Measurements from ENCODE around the gene ITGBL1. TPM values are rescaled to one million over a fixed set of nuclear protein-coding genes. Genes with fewer than 3 reads are reported as not detected.
A peak's percentile ranks its signal among the peaks of the same experiment; 100 is the strongest.

Gene ITGBL1
- polyA plus RNA-seq, 6 donors from 2014 or later, result not detected

DNA sequence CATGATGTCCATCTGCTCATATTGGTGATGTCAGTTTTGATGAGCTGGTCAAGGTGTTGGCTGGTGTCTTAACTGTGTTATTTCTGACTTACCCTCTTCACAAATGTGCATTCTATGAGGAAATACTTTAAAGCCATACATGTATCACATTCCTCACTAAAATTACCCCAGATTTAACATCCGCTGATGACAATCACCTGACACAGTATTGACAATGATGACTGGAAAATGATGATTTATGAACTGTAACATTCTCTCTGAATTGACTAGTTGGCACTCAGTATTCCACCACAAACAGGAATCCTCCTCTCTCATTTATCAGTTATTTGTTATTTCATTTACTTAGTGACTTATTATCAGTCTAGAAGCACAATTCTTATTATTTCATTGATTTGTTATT is 117.3 kb downstream of the ITGBL1 start:
- H3K9me3 Mint-ChIP-seq, result no peaks in the 10 kb centered on the region
- peaks cover 0 to 5% (median 0%) of the 10 kb centered on the region in 3 donors for H3K4me1 Mint-ChIP-seq
- peak overlapping the region in 1 of 6 donors; percentile 18 for H3K27ac Mint-ChIP-seq
- ATAC-seq (ENCODE audit: low read depth in 2 of 2) (no peak), DNase-seq (no peak)
- H3K4me3 Mint-ChIP-seq, result no peak overlapping the region
- no peaks in the 10 kb centered on the region for H3K36me3 Mint-ChIP-seq
- H3K27me3 Mint-ChIP-seq, result peaks cover 0 to 6% (median 5%) of the 10 kb centered on the region in 3 donors

DNA sequence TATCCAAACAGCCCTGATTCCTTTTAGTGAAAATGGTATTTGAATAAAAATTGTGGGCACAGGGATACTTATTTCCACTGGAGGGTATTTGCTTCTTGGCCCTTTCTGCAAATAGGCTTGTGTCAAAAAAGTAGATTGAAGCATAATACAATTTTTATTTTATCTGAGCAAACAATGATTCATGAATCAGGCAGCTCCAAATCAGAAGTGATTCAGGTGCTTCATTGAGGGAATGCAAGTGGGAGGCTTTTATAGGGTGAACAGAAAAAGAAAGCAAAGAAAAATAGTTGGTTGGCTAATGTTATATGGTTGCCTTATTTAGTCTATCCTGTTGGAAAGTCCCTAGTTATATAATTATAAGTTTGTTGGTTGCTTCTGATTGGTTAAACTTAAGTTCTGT is 117.9 kb downstream of the ITGBL1 start:
- Mint-ChIP-seq H3K27me3 (peaks cover 0 to 6% (median 5%) of the 10 kb centered on the region in 3 donors), H3K9me3 (no peaks in the 10 kb centered on the region), H3K4me1 (peaks cover 0 to 5% (median 0%) of the 10 kb centered on the region in 3 donors), H3K4me3 (no peak overlapping the region), H3K36me3 (no peaks in the 10 kb centered on the region), H3K27ac (no peak overlapping the region)
- ATAC-seq (ENCODE audit: low read depth in 2 of 2) (no peak), DNase-seq (no peak)

DNA sequence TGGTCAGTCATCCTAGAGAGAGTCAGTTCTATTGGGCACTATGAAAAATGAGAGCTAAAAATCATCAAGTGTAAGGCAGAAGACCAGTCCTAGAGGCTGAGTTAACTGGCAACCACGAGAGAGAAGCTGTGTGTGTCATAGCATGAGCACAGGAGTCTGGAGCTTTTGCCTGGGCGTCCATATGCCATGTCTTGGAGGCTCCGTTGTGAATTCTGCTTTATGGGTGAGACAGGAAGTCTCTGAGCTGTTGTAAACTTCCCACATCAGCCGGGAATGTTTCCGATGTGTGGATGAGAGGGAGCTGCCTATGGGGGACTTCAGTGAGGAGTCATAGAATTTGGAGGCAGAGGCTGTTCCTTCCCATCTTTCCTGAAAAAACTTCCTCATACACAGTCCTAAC is 120.0 kb downstream of the ITGBL1 start:
- DNase-seq (no peak), ATAC-seq (ENCODE audit: low read depth in 2 of 2) (no peak)
- Mint-ChIP-seq H3K4me3 (no peak overlapping the region), H3K27me3 (peaks cover 3 to 6% (median 5%) of the 10 kb centered on the region in 3 donors), H3K4me1 (peaks cover 0 to 5% (median 0%) of the 10 kb centered on the region in 3 donors), H3K27ac (peak overlapping the region in 1 of 6 donors; percentile 29), H3K36me3 (no peaks in the 10 kb centered on the region), H3K9me3 (no peaks in the 10 kb centered on the region)

DNA sequence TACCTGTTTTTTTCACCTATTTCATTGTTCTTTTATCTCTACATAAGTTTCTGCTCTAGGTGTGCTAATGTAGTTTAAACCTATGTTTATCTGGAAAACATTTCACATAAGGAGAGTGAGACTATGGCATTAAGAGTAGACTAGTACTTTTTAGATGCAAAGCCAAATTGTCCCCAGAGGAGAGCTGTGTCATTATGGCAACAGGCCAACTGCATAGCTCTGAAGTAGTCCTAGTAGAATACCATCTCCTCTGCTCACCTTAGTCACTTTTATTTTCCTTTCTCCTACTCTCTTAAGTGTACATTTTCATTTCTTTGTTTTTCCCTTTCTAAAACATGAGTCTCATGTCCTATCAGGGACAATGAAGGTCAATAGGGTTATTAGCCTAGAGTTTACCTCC is 123.1 kb downstream of the ITGBL1 start:
- H3K4me1 Mint-ChIP-seq, result peaks cover 0 to 1% (median 0%) of the 10 kb centered on the region in 3 donors
- no peak overlapping the region for H3K4me3 Mint-ChIP-seq
- no peak overlapping the region for H3K27ac Mint-ChIP-seq
- H3K36me3 Mint-ChIP-seq, result no peaks in the 10 kb centered on the region
- peaks cover 5 to 7% (median 6%) of the 10 kb centered on the region in 3 donors for H3K27me3 Mint-ChIP-seq
- ATAC-seq (ENCODE audit: low read depth in 2 of 2), result no peak
- H3K9me3 Mint-ChIP-seq, result no peaks in the 10 kb centered on the region
- no peak for DNase-seq

DNA sequence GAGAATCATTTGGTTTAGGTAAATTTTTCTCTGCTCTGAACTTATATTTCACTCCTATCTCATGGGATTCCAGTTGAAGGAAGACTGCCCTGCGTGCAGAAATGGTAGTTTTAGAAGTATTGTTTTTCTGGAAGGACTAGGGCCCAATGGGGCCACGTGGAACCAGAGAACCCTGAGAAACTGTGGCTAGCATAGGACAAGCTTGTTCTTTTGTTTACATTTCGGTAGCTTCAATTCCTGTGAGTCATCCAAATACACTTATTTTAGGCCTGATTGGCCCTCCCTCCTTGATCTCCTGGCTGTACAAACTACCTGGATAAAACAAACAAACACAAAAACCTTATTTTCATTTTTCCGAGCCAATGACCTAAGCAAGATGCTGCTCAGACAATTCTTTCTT is 124.0 kb downstream of the ITGBL1 start:
- DNase-seq (no peak), ATAC-seq (ENCODE audit: low read depth in 2 of 2) (no peak)
- no peak overlapping the region for H3K4me3 Mint-ChIP-seq
- H3K27ac Mint-ChIP-seq, result no peak overlapping the region
- no peaks in the 10 kb centered on the region for H3K36me3 Mint-ChIP-seq
- peaks cover 5 to 7% (median 6%) of the 10 kb centered on the region in 3 donors for H3K27me3 Mint-ChIP-seq
- no peaks in the 10 kb centered on the region for H3K9me3 Mint-ChIP-seq
- no peaks in the 10 kb centered on the region for H3K4me1 Mint-ChIP-seq

DNA sequence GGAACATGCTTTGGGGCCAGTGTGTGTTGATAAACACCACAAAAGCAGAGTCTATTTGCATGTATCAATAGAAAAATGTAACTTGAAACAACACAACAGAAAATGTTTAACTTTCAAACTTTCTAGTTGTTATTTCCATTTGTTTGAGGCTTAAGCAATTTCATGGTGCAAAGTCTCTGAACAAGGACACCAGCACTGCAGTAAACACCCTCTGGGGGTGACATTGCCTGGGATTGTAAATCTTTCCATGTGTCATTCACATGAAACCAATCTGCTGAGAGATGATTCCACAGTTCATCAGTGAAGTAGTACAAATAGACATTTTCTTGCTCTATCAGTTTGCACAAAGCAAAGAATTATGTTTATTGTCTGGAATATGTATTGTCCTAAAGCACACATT is 124.5 kb downstream of the ITGBL1 start:
- Mint-ChIP-seq H3K4me3 (no peak overlapping the region), H3K27me3 (peaks cover 5 to 7% (median 5%) of the 10 kb centered on the region in 3 donors), H3K36me3 (no peaks in the 10 kb centered on the region), H3K27ac (no peak overlapping the region), H3K4me1 (no peaks in the 10 kb centered on the region), H3K9me3 (no peaks in the 10 kb centered on the region)
- ATAC-seq (ENCODE audit: low read depth in 2 of 2) (no peak), DNase-seq (no peak)

DNA sequence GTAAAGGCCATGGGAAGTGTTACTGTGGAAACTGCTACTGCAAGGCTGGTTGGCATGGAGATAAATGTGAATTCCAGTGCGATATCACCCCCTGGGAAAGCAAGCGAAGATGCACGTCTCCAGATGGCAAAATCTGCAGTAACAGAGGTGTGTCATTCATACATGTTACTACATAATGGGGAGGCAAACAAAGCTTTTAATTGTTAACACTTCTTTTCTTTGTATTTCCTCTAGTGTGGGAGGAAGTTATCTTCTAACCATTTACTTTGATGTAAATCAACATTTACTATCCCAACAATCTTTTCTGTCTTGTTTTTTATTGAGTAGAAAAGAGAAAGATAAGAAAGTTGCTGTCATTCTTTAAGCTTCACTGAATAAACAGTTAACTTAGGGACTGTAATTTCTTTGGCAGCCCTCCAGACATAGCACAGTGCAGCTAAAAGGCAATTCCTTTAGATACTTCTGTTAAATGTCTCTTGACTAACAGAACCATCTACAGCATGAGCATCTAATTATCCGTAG is 126.9 kb downstream of the ITGBL1 start:
- peaks cover 0 to 12% (median 6%) of the 10 kb centered on the region in 3 donors for H3K27me3 Mint-ChIP-seq
- no peak overlapping the region for H3K27ac Mint-ChIP-seq
- no peak for DNase-seq
- H3K36me3 Mint-ChIP-seq, result no peaks in the 10 kb centered on the region
- ATAC-seq (ENCODE audit: low read depth in 2 of 2), result no peak
- H3K4me1 Mint-ChIP-seq, result no peaks in the 10 kb centered on the region
- no peak overlapping the region for H3K4me3 Mint-ChIP-seq
- no peaks in the 10 kb centered on the region for H3K9me3 Mint-ChIP-seq

DNA sequence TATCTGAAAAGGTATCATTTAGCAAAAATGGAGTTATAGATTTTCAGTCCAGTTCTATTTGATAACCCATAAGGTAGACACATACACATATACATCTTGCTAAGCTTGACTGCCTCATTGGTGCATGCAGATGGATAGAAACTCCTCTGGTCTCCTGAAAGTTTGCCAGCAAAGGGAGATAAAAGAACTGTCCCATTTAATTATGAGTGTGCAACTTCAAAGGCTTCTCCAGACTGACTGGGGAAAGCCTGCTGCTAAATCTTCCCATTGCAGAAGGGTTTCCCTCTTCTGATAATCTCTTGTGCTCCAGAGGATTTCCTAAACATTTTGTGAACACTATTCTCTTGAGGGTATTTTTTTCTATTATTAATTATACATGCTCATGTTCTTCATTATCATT is 131.9 kb downstream of the ITGBL1 start:
- H3K27me3 Mint-ChIP-seq, result peaks cover 7 to 17% (median 16%) of the 10 kb centered on the region in 3 donors
- ATAC-seq (ENCODE audit: low read depth in 2 of 2) (no peak), DNase-seq (no peak)
- no peak overlapping the region for H3K4me3 Mint-ChIP-seq
- H3K27ac Mint-ChIP-seq, result no peak overlapping the region
- no peaks in the 10 kb centered on the region for H3K9me3 Mint-ChIP-seq
- H3K4me1 Mint-ChIP-seq, result no peaks in the 10 kb centered on the region
- H3K36me3 Mint-ChIP-seq, result no peaks in the 10 kb centered on the region

DNA sequence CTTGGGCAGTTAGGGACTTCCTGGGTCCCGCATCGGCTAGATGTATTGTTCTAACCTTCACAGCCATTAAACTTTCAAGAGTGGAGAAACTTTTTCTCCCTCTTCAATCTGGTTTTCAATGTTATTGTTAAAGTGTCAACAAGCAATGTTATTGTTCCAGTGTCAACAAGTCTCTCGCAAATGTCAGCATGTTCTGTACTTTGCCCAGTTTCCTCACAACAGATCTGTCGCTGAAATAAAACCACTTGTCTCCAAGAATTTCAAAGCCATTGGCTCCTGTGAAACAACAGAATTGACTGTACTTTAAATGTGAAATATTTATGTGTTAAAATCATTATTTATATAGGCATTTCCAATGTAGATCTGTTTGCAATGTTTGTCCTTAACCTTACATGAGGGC is 138.0 kb downstream of the ITGBL1 start:
- Mint-ChIP-seq H3K27me3 (peaks cover 5 to 7% (median 5%) of the 10 kb centered on the region in 3 donors), H3K4me3 (no peak overlapping the region), H3K27ac (no peak overlapping the region), H3K9me3 (peaks cover 0 to 13% (median 3%) of the 10 kb centered on the region in 7 donors), H3K4me1 (no peaks in the 10 kb centered on the region), H3K36me3 (no peaks in the 10 kb centered on the region)
- DNase-seq, result no peak
- ATAC-seq (ENCODE audit: low read depth in 2 of 2), result no peak

DNA sequence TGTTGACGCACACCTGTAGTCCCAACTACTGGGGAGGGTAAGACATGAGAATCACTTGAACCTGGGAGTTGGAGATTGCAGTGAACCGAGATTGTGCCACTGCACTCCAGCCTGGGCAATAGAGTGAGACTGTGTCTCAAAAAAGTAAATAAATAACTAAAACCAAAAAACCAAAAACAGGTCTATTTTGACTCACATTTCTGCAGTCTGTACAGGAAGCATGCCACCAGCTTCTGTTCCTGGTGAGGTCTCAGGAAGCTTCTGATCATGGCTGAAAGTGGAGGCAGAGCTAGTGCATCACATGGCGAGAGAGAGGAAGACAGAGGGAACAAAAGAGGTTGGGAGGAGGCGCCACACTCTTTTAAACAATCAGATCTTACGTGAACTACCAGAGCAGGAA is 142.5 kb downstream of the ITGBL1 start:
- DNase-seq, result no peak
- no peak overlapping the region for H3K4me3 Mint-ChIP-seq
- peaks cover 0 to 13% (median 3%) of the 10 kb centered on the region in 7 donors for H3K9me3 Mint-ChIP-seq
- no peaks in the 10 kb centered on the region for H3K36me3 Mint-ChIP-seq
- H3K27ac Mint-ChIP-seq, result peak overlapping the region in 1 of 6 donors; percentile 3
- H3K4me1 Mint-ChIP-seq, result no peaks in the 10 kb centered on the region
- no peak for ATAC-seq (ENCODE audit: low read depth in 2 of 2)
- H3K27me3 Mint-ChIP-seq, result no peaks in the 10 kb centered on the region

DNA sequence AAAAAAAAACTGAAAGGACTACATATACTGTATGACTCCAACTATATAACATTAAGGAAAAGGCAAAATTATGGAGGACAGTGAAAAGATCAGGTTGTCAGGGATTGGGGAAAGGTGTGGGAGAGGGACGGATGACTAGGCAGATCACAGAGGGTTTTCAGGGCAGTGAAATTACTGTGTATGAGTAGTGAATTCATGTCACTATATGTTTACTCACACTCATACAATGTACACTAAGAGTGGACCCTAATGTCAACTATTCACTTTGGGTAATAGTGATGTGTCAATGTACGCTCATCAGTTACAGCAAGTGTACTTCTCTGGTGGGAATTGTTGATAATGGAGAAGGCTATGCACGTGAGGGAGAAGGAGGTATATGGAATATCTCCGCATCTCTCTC is 144.3 kb downstream of the ITGBL1 start:
- Mint-ChIP-seq H3K4me1 (no peaks in the 10 kb centered on the region), H3K9me3 (peaks cover 0 to 13% (median 3%) of the 10 kb centered on the region in 7 donors), H3K4me3 (no peak overlapping the region), H3K36me3 (no peaks in the 10 kb centered on the region), H3K27me3 (peaks cover 0 to 5% (median 0%) of the 10 kb centered on the region in 3 donors), H3K27ac (no peak overlapping the region)
- ATAC-seq (ENCODE audit: low read depth in 2 of 2), result no peak
- no peak for DNase-seq

DNA sequence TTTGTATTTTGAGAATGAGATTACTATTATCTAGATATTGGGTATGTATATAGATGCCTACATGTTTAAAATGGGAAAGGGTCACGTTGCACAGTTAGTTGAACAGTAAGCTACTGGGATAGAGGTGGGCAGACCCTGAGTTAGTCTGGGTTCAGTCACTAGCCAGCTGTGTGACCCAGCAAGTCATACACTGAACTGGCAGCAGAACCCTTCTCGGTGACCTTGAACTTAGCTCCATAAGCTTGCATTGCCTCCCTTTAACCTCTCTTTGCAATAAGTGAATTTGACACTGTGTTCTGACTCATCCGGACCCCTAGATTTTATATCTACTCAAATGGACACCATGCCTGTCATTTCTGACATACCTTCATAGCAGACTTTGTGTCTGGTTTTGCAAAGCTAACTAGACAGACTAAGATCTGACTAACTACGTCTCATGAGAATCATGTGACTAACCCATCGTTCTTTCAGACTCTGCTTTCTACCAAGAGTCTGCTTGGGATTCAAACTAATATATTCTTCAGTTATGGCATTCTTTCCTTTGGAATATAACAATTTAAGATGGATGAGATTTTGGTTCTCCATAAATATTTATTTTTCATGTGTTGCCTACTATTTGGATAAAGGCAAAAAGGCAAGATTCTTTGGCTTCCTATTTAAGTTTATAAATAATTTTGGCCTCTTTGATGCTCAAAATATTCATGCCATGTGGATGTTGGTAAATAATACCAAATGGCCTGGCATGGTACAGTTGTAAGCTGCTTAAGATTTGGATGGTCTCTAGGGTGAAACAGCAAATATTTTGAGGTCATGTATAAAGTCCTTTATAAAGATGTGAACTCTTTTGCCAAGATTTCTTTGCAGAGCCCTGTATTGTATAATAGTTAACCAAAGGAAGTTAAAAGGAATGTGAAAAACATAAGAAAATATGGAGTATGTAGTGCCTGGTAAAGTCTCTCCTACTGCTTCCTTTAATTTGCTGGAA is 159.3 kb downstream of the ITGBL1 start:
- DNase-seq, result no peak
- peaks cover 0 to 3% (median 0%) of the 10 kb centered on the region in 7 donors for H3K9me3 Mint-ChIP-seq
- no peaks in the 10 kb centered on the region for H3K4me1 Mint-ChIP-seq
- H3K27me3 Mint-ChIP-seq, result peaks cover 21 to 32% (median 23%) of the 10 kb centered on the region in 3 donors
- ATAC-seq (ENCODE audit: low read depth in 2 of 2), result no peak
- H3K36me3 Mint-ChIP-seq, result peaks cover 0 to 6% of the 10 kb centered on the region in 2 donors
- no peak overlapping the region for H3K27ac Mint-ChIP-seq
- no peak overlapping the region for H3K4me3 Mint-ChIP-seq

DNA sequence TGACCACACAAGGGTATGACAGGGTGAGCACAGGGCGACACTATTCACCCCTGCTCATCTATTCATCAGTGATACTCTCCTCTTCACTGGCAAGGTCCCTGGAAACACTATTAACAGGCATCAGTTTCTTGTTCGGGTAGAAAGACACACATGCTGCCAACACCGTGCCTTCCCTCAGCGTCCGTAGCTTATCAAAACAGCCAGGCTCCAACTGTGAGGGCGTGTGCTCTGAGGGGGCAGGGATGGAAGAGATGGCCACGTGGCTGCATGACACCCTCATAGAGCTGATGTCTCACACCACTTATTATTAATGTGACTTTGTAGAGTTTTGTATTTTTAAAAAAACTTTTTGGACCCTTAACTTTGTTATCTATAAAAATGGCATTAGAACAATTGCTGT is 160.3 kb downstream of the ITGBL1 start:
- ATAC-seq (ENCODE audit: low read depth in 2 of 2), result no peak
- DNase-seq, result no peak
- Mint-ChIP-seq H3K4me1 (no peaks in the 10 kb centered on the region), H3K27me3 (peaks cover 21 to 32% (median 23%) of the 10 kb centered on the region in 3 donors), H3K27ac (no peak overlapping the region), H3K9me3 (peaks cover 0 to 3% (median 0%) of the 10 kb centered on the region in 7 donors), H3K36me3 (peaks cover 0 to 6% of the 10 kb centered on the region in 2 donors), H3K4me3 (no peak overlapping the region)

DNA sequence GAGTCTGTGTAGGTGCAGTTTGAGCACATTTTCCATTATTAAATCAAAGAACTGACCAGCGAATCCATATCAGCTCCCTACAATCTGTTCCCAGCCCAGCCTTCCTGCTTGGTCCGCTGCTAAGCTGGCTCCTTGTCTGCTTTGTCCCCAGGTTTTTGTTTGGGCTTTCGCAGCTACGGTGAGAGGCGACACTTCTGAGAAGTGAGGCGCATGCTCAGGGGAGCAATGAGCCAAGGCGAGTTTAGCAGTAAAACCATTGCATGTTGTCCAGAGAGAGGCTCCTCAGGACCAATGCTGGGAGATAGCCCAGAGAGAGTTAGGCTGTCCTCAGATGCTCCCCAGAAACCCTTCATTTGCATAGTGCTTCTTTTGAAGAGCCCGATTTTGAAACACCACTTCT is 162.0 kb downstream of the ITGBL1 start:
- Mint-ChIP-seq H3K27me3 (peaks cover 21 to 32% (median 23%) of the 10 kb centered on the region in 3 donors), H3K4me1 (no peaks in the 10 kb centered on the region), H3K27ac (no peak overlapping the region), H3K4me3 (no peak overlapping the region), H3K36me3 (peaks cover 0 to 6% of the 10 kb centered on the region in 2 donors), H3K9me3 (peaks cover 0 to 3% (median 0%) of the 10 kb centered on the region in 7 donors)
- DNase-seq (no peak), ATAC-seq (ENCODE audit: low read depth in 2 of 2) (no peak)
